ENCODE data around the gene TIGD2.

Gene TIGD2

GRCh38 chr4:89162496-89162895 lies 51.2 kb downstream of the TIGD2 start:
- no peak for DNase-seq (ENCODE audit: low read depth in 3 of 3)

- DNase-seq (ENCODE audit: low read depth in 3 of 3), result no peak
Measured at GRCh38 chr4:89162987-89163386, 51.7 kb downstream of the TIGD2 start.

- no peak for DNase-seq (ENCODE audit: low read depth in 3 of 3)
Measured at GRCh38 chr4:89164400-89164799, 53.1 kb downstream of the TIGD2 start.
